MM.1S (cell line): ENCODE results near the gene USP38.
"Not testable (repeated sequence)": the region's sequence is repeated elsewhere in the genome, so short reads cannot be mapped to it uniquely, and the experiment has no call there.

Source experiments
- DNase-seq: peaks from one replicate; pipeline ENCODE4 v3.0.0-alpha.2; 2015
- H2AFZ ChIP-seq: fragments of 300-600 bp; sonication (generic); 2 replicates; pipeline ENCODE4 v1.6.0; 2016; ENCODE audit warnings: antibody characterized with exemption, low read length
- H3F3A ChIP-seq: fragments of 300-600 bp; sonication (generic); 2 replicates; pipeline ENCODE4 v1.6.1; 2016; ENCODE audit warnings: mild to moderate bottlenecking, antibody characterized with exemption, low read length, moderate library complexity, mixed read lengths; ENCODE audit not compliant: insufficient read depth
- H3K27ac ChIP-seq: fragments of 300-600 bp; sonication (generic); 2 replicates; pipeline ENCODE4 v1.5.1; 2016; ENCODE audit warnings: mild to moderate bottlenecking, low read length
- H3K27me3 ChIP-seq: fragments of 300-600 bp; sonication (generic); replicated peaks from 2 replicates; pipeline ENCODE4 v1.6.0; 2016; ENCODE audit warnings: low read length; ENCODE audit not compliant: insufficient read depth
- H3K36me3 ChIP-seq: fragments of 300-600 bp; sonication (generic); replicated peaks from 2 replicates; pipeline ENCODE4 v1.6.1; 2016; ENCODE audit warnings: mild to moderate bottlenecking, low read length, mixed read lengths; ENCODE audit not compliant: insufficient read depth
- H3K4me1 ChIP-seq: fragments of 300-600 bp; sonication (generic); 2 replicates; pipeline ENCODE4 v1.6.1; 2016; ENCODE audit warnings: low read length, mixed read lengths
- H3K4me2 ChIP-seq: fragments of 300-600 bp; sonication (generic); 2 replicates; pipeline ENCODE4 v1.6.0; 2016; ENCODE audit warnings: low read depth, low read length
- H3K4me3 ChIP-seq: fragments of 300-600 bp; sonication (generic); 2 replicates; pipeline ENCODE4 v1.5.1; 2016; ENCODE audit warnings: low read length, mixed read lengths
- H3K79me2 ChIP-seq: fragments of 300-600 bp; sonication (generic); 2 replicates; pipeline ENCODE4 v1.6.1; 2016; ENCODE audit warnings: mixed run types, low read length, mixed read lengths
- H3K9ac ChIP-seq: fragments of 300-600 bp; sonication (generic); 2 replicates; pipeline ENCODE4 v1.6.1; 2016; ENCODE audit warnings: low read length, mixed read lengths
- H3K9me2 ChIP-seq: fragments of 300-600 bp; sonication (generic); replicated peaks from 2 replicates; pipeline ENCODE4 v1.6.1; 2016; ENCODE audit warnings: mild to moderate bottlenecking, low read length, mixed read lengths; ENCODE audit not compliant: insufficient read depth
- H3K9me3 ChIP-seq: fragments of 300-600 bp; sonication (generic); replicated peaks from 2 replicates; pipeline ENCODE4 v1.6.1; 2016; ENCODE audit warnings: mild to moderate bottlenecking, low read length, mixed read lengths; ENCODE audit not compliant: insufficient read depth
- H4K20me1 ChIP-seq: fragments of 300-600 bp; sonication (generic); 2 replicates; pipeline ENCODE4 v1.6.1; 2016; ENCODE audit warnings: mild to moderate bottlenecking, low read length, moderate library complexity, mixed read lengths; ENCODE audit not compliant: insufficient read depth
- EZH2 ChIP-seq: fragments of 300-600 bp; sonication (generic); optimal IDR thresholded peaks from 2 replicates; pipeline ENCODE3; 2017; ENCODE audit warnings: low read depth, mild to moderate bottlenecking, antibody characterized with exemption, low read length, mixed read lengths
- EZH2phosphoT487 ChIP-seq: fragments of 300-600 bp; sonication (generic); IDR thresholded peaks from 2 replicates; pipeline ENCODE4 v1.6.1; 2018; ENCODE audit warnings: antibody characterized with exemption, low read length
- TF ChIP-seq, protein P1 (sequence below): fragments of 300-600 bp; sonication (generic); IDR thresholded peaks from 2 replicates; pipeline ENCODE4 v1.5.1; 2016; ENCODE audit warnings: antibody characterized with exemption, low read length, mixed read lengths

USP38 gene

DNA sequence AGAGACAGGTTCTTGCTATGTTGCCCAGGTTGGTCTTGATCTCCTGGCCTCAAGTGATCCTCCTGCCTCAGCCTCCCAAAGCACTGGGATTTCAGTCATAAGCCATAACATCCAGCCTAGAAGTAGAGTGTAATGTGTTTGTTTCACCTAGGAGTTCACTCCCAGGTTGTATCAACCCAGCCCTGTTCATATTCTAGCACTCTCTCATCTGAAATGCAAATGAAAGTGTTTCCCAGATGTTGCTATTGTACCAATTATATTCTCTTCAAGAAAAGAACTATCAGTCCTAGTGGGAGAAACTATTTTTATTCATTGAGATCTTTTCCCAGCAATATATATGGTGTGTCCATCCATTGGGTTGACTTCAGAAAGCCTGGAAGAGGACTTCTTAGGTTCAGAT is 72.6 kb downstream of the USP38 start:
- H3K9me3 ChIP-seq: no peaks in the 10 kb centered on the region
- no peaks in the 10 kb centered on the region for H3K27me3 ChIP-seq
- no peaks in the 10 kb centered on the region for H3K4me1 ChIP-seq
- no peak for DNase-seq
- no peaks in the 10 kb centered on the region for H3K79me2 ChIP-seq
- no peak overlapping the region for H3K27ac ChIP-seq
- H2AFZ ChIP-seq: no peak overlapping the region
- H3K9ac ChIP-seq: no peak overlapping the region
- H3K9me2 ChIP-seq: no peaks in the 10 kb centered on the region
- no peaks in the 10 kb centered on the region for H4K20me1 ChIP-seq
- no peak overlapping the region for H3K4me2 ChIP-seq
- no peaks in the 10 kb centered on the region for H3K36me3 ChIP-seq
- TF ChIP-seq, protein P1, sequence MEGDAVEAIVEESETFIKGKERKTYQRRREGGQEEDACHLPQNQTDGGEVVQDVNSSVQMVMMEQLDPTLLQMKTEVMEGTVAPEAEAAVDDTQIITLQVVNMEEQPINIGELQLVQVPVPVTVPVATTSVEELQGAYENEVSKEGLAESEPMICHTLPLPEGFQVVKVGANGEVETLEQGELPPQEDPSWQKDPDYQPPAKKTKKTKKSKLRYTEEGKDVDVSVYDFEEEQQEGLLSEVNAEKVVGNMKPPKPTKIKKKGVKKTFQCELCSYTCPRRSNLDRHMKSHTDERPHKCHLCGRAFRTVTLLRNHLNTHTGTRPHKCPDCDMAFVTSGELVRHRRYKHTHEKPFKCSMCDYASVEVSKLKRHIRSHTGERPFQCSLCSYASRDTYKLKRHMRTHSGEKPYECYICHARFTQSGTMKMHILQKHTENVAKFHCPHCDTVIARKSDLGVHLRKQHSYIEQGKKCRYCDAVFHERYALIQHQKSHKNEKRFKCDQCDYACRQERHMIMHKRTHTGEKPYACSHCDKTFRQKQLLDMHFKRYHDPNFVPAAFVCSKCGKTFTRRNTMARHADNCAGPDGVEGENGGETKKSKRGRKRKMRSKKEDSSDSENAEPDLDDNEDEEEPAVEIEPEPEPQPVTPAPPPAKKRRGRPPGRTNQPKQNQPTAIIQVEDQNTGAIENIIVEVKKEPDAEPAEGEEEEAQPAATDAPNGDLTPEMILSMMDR: no peak
- TF ChIP-seq EZH2 (no peak), EZH2phosphoT487 (no peak)
- no peak overlapping the region for H3K4me3 ChIP-seq
- H3F3A ChIP-seq: no peaks in the 10 kb centered on the region

DNA sequence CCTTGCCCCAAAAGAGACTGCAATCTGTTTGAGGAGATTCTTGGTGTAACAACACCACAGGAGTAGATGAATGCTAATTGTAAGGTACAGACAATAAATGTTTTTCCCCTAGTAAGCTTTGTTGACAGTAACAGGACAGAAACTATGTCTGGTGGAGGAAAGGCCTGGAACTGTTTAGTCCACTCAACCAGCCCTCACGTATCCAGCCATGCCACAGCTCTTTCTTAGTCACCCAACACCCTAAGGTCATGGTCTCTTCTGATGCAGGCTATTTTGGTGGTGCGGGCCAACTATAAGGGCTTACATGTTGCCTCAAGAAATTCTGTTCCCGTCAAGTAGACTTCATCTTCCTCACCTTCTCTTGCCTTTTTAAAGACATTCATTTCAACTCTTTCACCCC is 76.0 kb downstream of the USP38 start:
- DNase-seq: no peak
- no peaks in the 10 kb centered on the region for H4K20me1 ChIP-seq

DNA sequence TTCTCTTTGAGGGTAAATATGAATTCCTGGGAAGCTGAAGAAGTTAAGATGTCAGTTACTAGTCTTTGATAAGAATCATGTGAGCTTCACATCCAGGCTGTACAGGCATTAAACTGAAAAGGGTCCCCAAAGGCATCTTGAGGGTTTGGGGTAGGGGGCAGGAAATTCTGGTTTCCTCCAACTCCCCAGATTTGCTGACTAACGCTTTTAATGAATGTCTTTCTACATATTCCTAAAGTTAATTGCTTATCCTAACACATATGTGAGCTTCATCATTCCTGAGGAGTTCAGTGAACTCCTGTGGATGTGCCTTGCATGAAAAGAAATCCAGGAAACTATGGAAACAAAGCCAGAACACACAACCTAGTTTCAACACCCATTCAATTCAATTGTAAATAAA is 78.1 kb downstream of the USP38 start:
- Histone ChIP-seq H3K9me2 (no peaks in the 10 kb centered on the region), H4K20me1 (no peaks in the 10 kb centered on the region), H2AFZ (no peak overlapping the region), H3K4me3 (no peak overlapping the region), H3K27ac (no peak overlapping the region), H3K79me2 (no peaks in the 10 kb centered on the region), H3K9me3 (no peaks in the 10 kb centered on the region), H3K4me2 (no peak overlapping the region), H3K9ac (no peak overlapping the region), H3K36me3 (no peaks in the 10 kb centered on the region), H3K4me1 (no peaks in the 10 kb centered on the region), H3K27me3 (no peaks in the 10 kb centered on the region), H3F3A (no peaks in the 10 kb centered on the region)
- TF ChIP-seq EZH2phosphoT487 (no peak), EZH2 (no peak)
- TF ChIP-seq, protein P1: no peak
- DNase-seq: no peak

More for the DNA sequence above, 76.0 kb downstream of the USP38 start:
- Histone ChIP-seq H3K36me3 (no peaks in the 10 kb centered on the region), H2AFZ (no peak overlapping the region), H3K4me3 (no peak overlapping the region), H3K4me1 (no peaks in the 10 kb centered on the region), H3K4me2 (no peak overlapping the region), H3K9ac (no peak overlapping the region), H3F3A (no peaks in the 10 kb centered on the region), H3K27ac (no peak overlapping the region), H3K9me2 (no peaks in the 10 kb centered on the region), H3K9me3 (no peaks in the 10 kb centered on the region), H3K79me2 (no peaks in the 10 kb centered on the region), H3K27me3 (no peaks in the 10 kb centered on the region)
- no peak for TF ChIP-seq EZH2
- TF ChIP-seq, protein P1: no peak
- no peak for TF ChIP-seq EZH2phosphoT487

DNA sequence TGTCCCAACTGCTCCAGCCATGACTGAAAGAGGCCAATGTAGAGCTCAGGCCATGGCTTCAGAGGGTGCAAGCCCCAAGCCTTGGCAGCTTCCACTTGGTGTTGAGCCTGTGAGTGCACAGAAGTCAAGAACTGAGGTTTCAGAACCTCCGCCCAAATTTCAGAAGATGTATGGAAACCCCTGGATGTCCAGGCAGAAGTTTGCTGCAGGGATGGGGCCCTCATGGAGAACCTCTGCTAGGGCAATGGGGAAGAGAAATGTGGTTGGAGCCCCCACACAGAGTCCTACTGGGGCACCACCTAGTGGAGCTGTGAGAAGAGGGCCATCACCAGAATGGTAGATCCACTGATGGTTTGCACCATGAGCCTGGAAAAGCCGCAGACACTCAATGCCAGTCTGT is 83.0 kb downstream of the USP38 start:
- not testable (repeated sequence) for H3K27ac ChIP-seq, H2AFZ ChIP-seq, H3K4me3 ChIP-seq, H4K20me1 ChIP-seq, H3K79me2 ChIP-seq, H3K4me2 ChIP-seq, H3K9me2 ChIP-seq, H3F3A ChIP-seq, H3K9ac ChIP-seq, H3K27me3 ChIP-seq, H3K4me1 ChIP-seq, DNase-seq, H3K36me3 ChIP-seq, H3K9me3 ChIP-seq
